Neural cell (in vitro differentiated cells): ENCODE measurements around the gene RNF138.

Experiments
- EP300 ChIP-seq: fragments of 450-650 bp; conservative IDR thresholded peaks from 2 replicates; pipeline ENCODE4 v1.6.1; 2014; ENCODE audit warnings: antibody characterized with exemption, mild to moderate bottlenecking, moderate library complexity; ENCODE audit not compliant: poor library complexity, severe bottlenecking
- EZH2 ChIP-seq: fragments of 200-600, 300-800 bp; shearing (Covaris generic), sonication (generic); IDR thresholded peaks from 2 replicates; pipeline ENCODE4 v1.6.1; 2014; ENCODE audit warnings: antibody characterized with exemption, low read length, borderline replicate concordance, mild to moderate bottlenecking; ENCODE audit not compliant: insufficient read depth, poor library complexity, severe bottlenecking
- POLR2AphosphoS5 ChIP-seq: IDR thresholded peaks from 2 replicates; pipeline ENCODE4 v1.6.1; 2012
- RAD21 ChIP-seq: fragments of 450-650 bp; conservative IDR thresholded peaks from 2 replicates; pipeline ENCODE4 v1.6.1; 2014; ENCODE audit warnings: antibody characterized with exemption, mild to moderate bottlenecking, moderate library complexity
- SMC3 ChIP-seq: fragments of 450-650 bp; conservative IDR thresholded peaks from 2 replicates; pipeline ENCODE4 v1.6.1; 2014; ENCODE audit warnings: antibody characterized with exemption, mild to moderate bottlenecking, moderate library complexity; ENCODE audit not compliant: poor library complexity
- TAF1 ChIP-seq: IDR thresholded peaks from 2 replicates; pipeline ENCODE4 v1.6.1; 2012; ENCODE audit warnings: low read depth
- TF ChIP-seq, protein P1 (sequence below): fragments of 450-650 bp; IDR thresholded peaks from 2 replicates; pipeline ENCODE4 v1.5.1; 2014; ENCODE audit warnings: antibody characterized with exemption, mild to moderate bottlenecking, moderate library complexity; ENCODE audit not compliant: poor library complexity, severe bottlenecking
- TF ChIP-seq, protein P2 (sequence below): IDR thresholded peaks from 2 replicates; pipeline ENCODE4 v1.6.1; 2012; ENCODE audit warnings: borderline replicate concordance

DNA sequence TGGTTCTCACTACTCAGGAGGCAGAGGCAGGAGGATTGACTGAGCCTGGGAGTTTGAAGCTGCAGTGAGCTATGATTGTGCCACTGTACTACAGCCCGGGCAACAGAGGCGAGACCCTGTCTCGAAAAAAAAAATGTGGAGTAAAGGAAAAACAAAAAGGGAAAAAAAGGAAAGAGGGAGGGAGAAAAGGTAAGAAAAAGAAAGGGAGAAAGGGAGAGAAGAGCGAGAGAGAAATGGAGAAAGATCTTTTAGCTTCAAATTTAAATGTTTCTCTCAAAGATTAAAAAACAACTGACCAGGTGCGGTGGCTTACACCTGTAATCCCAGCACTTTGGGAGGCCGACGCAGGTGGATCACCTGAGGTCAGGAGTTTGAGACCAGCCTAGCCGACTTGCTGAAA lies 7.9 kb upstream of the RNF138 start:
- TF ChIP-seq TAF1 (no peak), EZH2 (no peak), EP300 (no peak), SMC3 (no peak), RAD21 (no peak), POLR2AphosphoS5 (no peak)
- TF ChIP-seq, protein P1, sequence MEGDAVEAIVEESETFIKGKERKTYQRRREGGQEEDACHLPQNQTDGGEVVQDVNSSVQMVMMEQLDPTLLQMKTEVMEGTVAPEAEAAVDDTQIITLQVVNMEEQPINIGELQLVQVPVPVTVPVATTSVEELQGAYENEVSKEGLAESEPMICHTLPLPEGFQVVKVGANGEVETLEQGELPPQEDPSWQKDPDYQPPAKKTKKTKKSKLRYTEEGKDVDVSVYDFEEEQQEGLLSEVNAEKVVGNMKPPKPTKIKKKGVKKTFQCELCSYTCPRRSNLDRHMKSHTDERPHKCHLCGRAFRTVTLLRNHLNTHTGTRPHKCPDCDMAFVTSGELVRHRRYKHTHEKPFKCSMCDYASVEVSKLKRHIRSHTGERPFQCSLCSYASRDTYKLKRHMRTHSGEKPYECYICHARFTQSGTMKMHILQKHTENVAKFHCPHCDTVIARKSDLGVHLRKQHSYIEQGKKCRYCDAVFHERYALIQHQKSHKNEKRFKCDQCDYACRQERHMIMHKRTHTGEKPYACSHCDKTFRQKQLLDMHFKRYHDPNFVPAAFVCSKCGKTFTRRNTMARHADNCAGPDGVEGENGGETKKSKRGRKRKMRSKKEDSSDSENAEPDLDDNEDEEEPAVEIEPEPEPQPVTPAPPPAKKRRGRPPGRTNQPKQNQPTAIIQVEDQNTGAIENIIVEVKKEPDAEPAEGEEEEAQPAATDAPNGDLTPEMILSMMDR, result no peak
- TF ChIP-seq, protein P2, sequence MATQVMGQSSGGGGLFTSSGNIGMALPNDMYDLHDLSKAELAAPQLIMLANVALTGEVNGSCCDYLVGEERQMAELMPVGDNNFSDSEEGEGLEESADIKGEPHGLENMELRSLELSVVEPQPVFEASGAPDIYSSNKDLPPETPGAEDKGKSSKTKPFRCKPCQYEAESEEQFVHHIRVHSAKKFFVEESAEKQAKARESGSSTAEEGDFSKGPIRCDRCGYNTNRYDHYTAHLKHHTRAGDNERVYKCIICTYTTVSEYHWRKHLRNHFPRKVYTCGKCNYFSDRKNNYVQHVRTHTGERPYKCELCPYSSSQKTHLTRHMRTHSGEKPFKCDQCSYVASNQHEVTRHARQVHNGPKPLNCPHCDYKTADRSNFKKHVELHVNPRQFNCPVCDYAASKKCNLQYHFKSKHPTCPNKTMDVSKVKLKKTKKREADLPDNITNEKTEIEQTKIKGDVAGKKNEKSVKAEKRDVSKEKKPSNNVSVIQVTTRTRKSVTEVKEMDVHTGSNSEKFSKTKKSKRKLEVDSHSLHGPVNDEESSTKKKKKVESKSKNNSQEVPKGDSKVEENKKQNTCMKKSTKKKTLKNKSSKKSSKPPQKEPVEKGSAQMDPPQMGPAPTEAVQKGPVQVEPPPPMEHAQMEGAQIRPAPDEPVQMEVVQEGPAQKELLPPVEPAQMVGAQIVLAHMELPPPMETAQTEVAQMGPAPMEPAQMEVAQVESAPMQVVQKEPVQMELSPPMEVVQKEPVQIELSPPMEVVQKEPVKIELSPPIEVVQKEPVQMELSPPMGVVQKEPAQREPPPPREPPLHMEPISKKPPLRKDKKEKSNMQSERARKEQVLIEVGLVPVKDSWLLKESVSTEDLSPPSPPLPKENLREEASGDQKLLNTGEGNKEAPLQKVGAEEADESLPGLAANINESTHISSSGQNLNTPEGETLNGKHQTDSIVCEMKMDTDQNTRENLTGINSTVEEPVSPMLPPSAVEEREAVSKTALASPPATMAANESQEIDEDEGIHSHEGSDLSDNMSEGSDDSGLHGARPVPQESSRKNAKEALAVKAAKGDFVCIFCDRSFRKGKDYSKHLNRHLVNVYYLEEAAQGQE, result no peak
